NCI-H146 treated with DMSO at 0.1 percent for 48 hours (cell line): ENCODE data around the gene LUC7L.
"Not testable (repeated sequence)": the region's sequence is repeated elsewhere in the genome, so short reads cannot be mapped to it uniquely, and the experiment has no call there.

Experiments used
- DNase-seq: peaks from one replicate; lab custom pipeline; 2025; ENCODE audit not compliant: unreplicated experiment; lab: John Stamatoyannopoulos, UW

LUC7L gene

GRCh38 chr16:167122-167690, 62.0 kb downstream of the LUC7L start:
- DNase-seq, result no peak

DNA sequence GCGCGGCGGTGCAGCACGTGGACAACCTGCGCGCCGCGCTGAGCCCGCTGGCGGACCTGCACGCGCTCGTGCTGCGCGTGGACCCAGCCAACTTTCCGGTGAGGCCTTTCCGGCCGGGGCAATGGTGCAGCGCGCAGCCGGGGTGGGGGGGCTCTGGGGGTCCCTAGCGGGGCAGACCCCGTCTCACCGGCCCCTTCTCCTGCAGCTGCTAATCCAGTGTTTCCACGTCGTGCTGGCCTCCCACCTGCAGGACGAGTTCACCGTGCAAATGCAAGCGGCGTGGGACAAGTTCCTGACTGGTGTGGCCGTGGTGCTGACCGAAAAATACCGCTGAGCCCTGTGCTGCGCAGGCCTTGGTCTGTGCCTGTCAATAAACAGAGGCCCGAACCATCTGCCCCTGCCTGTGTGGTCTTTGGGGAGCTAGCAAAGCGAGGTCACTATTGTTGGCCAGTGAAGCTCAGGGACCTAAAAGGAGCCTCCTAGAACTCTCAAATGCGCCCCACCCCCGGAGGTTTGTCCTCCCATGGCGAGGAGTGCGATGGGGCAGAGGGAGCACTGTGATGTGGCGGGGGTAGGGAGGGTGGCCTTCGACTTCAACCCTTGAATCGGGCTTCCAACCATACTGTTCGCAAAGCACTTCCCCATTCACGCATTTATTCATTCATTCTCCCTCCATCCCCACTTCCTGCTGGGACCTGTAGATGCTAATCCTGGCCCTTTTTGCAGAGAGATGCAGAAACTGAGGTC, 62.7 kb downstream of the LUC7L start:
- DNase-seq, result no peak

DNA sequence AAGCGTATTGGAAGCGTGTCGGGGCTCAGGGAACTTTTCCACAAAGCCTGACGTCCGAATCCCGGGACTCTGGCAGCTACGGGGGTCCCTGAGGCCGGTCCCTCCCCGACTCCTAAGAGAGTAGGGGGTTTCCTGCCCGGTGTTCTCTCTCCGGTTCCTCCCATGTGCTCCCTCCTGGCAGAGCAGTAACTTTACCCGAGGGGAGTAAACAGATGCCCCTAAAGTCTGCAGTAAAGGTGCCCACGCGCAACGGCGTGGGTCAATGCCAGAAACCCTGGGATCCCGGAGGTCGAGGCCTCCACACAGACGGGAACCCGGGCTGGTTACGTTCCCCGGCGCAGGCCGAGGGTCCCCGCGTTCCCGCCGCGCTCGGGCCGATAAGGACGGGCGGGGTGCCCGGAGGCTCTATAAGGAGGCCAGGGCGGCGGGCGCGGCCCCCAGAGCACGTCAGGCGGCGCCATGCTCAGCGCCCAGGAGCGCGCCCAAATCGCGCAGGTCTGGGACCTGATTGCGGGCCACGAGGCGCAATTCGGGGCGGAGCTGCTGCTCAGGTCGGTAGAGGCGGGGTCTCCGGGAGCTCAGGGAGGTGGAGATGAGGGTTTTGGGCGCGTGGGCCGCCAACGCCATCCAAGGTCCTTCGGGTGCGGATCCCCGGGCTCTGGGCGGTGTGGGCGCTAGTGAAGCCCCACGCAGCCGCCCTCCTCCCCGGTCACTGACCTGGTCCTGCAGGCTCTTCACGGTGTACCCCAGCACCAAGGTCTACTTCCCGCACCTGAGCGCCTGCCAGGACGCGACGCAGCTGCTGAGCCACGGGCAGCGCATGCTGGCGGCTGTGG, 63.5 kb downstream of the LUC7L start, which contains the start of gene HBM:
TSS of gene HBM (plus strand) at position 440 of the 836 bp plus-strand sequence. CDS start at position 460, 20 bp downstream.
- DNase-seq, result no peak

DNA sequence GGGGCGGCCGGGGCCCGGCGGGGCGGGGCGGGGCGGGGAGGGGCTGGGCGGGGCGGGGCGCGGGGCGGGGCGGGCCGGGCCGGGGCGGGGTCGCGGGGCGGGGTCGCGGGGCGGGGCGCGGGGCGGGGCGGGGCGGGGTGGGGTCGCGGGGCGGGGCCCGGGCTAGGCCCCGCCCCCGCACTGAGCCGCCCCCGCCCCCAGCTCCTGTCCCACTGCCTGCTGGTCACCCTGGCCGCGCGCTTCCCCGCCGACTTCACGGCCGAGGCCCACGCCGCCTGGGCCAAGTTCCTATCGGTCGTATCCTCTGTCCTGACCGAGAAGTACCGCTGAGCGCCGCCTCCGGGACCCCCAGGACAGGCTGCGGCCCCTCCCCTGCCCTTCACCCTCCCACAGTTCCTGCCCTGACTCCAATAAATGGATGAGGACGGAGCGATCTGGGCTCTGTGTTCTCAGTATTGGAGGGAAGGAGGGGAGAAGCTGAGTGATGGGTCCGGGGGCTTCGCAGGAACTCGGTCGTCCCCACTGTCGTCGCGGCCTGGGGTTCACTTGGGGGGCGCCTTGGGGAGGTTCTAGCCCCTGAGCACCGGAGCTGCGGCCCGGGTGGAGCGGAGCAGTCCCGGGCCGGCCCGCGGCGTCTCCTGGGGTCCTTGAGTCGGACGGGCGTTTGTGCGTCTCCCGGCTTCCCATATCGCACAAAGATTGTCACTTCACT, 64.3 kb downstream of the LUC7L start:
- DNase-seq, result no peak

DNA sequence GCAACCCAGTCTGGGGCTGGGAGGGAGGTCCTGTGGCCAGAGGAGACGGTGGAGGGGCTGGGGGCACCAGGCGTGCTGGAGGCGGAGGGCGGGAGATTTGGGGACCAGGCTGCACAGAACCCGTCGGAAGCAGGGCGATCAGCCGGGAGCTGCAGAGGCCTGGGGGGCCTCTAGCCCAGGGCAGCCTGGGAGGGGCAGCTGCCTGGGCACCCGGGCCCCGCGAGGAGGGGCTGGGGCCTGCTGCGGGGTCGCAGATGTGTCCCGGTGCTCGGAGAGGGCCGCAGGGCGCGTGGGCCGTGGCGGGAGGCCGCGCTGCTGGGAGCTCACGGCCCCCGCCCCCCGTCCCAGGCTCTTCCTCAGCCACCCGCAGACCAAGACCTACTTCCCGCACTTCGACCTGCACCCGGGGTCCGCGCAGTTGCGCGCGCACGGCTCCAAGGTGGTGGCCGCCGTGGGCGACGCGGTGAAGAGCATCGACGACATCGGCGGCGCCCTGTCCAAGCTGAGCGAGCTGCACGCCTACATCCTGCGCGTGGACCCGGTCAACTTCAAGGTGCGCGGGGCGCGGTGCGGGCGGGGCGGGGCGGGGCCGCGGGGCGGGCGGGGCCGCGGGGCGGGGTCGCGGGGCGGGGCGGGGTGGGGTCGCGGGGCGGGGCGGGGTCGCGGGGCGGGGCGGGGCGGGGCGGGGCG, 65.0 kb downstream of the LUC7L start:
- DNase-seq, result not testable (repeated sequence)

DNA sequence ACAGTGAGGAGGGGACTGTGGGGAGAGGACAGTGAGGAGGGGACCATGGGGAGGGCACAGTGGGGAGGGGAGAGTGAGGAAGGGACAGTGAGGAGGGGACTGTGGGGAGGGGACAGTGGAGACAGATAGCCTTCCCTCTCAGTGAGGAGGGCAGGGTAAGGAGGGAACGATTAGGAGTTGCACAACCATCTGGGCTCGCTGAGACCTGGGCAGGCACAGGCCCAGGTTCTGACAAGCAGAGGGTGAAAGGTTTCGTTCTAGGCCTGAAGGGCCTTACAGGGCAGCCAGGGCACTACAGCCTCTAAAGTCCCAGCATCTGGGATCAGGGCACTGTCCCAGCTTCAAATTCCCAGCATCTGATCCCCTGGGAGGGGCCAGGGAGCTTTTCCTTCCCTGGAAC, 65.6 kb downstream of the LUC7L start:
- not testable (repeated sequence) for DNase-seq

DNA sequence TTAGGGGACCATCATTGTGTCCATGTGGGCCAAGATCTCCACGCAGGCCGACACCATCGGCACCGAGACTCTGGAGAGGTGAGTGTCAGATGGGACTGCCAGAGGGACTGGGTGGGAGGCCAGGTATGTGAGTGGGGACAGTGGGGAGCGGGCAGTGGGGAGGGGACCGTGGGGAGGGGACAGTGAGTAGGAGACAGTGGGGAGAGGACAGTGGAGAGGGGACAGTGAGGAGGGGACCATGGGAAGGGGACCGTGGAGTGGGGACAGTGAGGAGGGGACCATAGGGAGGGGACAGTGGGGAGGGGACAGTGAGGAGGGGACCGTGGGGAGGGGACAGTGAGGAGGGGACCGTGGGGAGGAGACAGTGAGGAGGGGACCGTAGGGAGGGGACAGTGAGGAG, 66.1 kb downstream of the LUC7L start:
- DNase-seq, result not testable (repeated sequence)

DNA sequence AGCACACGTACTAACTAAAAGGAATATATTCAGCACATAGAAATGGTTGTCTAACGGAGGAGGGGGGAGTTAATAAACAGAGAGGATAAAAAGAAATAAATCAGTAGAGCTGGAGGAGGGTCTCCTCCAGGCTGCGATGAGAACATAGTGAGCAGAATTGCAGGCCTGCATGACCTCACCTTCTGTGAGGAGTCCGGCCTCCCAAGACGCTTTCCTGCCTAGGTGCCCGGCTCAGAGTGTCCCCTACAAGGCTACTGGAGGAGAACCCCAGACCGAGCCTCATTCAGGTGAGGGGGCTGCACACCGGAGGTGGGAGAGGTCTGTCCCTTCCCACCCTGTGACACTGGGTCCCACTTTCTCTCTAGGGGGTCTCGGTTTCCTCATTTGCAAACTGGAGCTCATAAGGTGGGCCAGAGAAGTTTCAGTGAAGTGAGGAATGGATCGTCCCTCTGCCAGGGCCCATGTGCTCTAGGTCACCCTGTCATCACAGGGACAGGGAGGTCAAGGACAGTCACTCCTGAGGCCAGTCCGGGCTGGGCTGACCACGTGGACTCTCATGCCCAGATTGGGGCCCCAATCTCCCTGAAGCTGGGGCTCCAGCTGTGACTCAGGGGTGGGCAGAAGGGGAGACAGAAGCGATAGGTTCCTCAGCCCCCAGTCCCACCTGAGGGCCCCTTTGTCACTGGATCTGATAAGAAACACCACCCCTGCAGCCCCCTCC, 66.8 kb downstream of the LUC7L start:
- no peak for DNase-seq

DNA sequence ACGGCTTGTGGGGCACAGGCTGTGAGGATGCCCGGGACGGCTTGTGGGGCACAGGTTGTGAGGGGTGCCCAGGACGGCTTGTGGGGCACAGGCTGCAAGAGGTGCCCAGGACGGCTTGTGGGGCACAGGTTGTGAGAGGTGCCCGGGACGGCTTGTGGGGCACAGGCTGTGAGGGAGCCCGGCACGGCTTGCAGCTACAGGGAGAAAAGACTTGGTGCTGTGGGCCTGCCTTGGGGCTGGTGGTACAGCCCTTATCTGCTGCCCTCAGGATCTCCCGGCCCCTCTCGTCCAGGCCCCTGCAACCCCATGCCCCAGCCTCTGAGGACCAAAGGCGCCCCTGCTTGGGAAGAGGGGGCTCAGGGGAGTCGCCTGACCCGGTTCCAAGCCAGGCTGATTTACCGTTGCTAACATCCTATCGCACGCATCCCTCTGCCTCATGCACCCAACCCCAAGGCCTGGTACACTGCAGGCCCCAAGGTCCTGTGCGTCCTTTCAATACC, 68.5 kb downstream of the LUC7L start:
- no peak for DNase-seq

DNA sequence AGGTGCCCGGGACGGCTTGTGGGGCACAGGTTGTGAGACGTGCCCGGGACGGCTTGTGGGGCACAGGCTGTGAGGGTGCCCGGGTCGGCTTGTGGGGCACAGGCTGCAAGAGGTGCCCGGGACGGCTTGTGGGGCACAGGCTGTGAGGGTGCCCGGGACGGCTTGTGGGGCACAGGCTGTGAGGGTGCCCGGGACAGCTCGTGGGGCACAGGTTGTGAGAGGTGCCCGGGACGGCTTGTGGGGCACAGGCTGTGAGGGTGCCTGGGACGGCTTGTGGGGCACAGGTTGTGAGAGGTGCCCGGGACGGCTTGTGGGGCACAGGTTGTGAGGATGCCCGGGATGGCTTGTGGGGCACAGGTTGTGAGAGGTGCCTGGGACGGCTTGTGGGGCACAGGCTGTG, 69.0 kb downstream of the LUC7L start:
- not testable (repeated sequence) for DNase-seq

GRCh38 chr16:159136-159849, 70.0 kb downstream of the LUC7L start:
- no peak for DNase-seq

- no peak for DNase-seq
Observed at GRCh38 chr16:155031-155398, 74.2 kb downstream of the LUC7L start.

GRCh38 chr16:154217-155030, 74.8 kb downstream of the LUC7L start:
- DNase-seq, result no peak

DNA sequence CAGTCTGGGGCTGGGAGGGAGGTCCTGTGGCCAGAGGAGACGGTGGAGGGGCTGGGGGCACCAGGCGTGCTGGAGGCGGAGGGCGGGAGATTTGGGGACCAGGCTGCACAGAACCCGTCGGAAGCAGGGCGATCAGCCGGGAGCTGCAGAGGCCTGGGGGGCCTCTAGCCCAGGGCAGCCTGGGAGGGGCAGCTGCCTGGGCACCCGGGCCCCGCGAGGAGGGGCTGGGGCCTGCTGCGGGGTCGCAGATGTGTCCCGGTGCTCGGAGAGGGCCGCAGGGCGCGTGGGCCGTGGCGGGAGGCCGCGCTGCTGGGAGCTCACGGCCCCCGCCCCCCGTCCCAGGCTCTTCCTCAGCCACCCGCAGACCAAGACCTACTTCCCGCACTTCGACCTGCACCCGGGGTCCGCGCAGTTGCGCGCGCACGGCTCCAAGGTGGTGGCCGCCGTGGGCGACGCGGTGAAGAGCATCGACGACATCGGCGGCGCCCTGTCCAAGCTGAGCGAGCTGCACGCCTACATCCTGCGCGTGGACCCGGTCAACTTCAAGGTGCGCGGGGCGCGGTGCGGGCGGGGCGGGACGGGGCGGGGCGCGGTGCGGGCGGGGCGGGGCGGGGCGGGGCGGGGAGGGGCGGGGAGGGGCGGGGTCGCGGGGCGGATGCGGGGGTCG, 75.6 kb downstream of the LUC7L start:
- DNase-seq, result not testable (repeated sequence)

DNA sequence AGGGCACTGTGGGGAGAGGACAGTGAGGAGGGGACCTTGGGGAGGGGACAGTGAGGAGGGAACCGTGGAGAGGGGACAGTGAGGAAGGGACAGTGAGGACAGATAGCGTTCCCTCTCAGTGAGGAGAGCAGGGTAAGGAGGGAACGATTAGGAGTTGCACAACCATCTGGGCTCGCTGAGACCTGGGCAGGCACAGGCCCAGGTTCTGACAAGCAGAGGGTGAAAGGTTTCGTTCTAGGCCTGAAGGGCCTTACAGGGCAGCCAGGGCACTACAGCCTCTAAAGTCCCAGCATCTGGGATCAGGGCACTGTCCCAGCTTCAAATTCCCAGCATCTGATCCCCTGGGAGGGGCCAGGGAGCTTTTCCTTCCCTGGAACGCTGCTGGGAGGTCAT, 76.1 kb downstream of the LUC7L start:
- not testable (repeated sequence) for DNase-seq

DNA sequence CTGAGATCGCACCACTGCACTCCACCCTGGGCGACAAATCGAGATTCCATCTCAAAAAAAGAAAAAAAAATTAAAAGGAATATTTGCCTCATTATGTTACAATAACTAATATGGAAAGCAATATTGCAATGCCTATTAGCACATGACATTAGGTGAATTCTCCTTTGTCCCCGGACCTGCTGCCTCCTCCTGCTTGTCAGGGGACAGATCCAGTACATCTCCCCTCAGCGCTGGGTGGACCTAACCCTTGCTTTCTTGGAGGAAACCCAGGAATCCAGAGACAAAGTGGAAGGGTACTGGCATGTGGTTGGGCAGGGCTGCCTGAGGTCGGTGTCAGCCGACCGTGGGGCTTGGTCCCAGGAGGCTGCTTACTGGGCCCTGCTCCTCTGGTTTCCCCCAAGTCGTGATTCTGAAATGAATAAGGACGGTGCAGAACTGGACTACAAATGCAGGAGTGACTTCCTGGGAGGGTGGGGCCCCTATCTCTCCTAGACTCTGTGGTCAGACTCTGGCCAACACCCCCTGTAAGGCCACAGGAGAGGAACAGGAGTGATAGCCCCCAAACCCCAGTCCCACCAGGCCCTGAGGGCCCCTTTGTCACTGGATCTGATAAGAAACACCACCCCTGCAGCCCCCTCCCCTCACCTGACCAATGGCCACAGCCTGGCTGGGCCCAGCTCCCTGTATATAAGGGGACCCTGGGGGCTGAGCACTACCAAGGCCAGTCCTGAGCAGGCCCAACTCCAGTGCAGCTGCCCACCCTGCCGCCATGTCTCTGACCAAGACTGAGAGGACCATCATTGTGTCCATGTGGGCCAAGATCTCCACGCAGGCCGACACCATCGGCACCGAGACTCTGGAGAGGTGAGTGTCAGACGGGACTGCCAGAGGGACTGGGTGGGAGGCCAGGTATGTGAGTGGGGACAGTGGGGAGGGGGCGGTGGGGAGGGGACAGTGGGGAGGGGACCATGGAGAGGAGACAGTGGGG, 76.8 kb downstream of the LUC7L start, which contains the start of gene HBZ:
TSS of gene HBZ (plus strand) at position 504 of the 988 bp plus-strand sequence. CDS start at position 770, 266 bp downstream.
- DNase-seq, result no peak
